LoVo (cell line): Measurements from ENCODE around the gene SYNPO2.
"Not testable (repeated sequence)": the region's sequence is repeated elsewhere in the genome, so short reads cannot be mapped to it uniquely, and the experiment has no call there.

Experiments
- DNase-seq: peaks from one replicate; pipeline ENCODE4 v3.0.0-alpha.2; 2016; ENCODE audit warnings: low spot score

SYNPO2 gene

DNA sequence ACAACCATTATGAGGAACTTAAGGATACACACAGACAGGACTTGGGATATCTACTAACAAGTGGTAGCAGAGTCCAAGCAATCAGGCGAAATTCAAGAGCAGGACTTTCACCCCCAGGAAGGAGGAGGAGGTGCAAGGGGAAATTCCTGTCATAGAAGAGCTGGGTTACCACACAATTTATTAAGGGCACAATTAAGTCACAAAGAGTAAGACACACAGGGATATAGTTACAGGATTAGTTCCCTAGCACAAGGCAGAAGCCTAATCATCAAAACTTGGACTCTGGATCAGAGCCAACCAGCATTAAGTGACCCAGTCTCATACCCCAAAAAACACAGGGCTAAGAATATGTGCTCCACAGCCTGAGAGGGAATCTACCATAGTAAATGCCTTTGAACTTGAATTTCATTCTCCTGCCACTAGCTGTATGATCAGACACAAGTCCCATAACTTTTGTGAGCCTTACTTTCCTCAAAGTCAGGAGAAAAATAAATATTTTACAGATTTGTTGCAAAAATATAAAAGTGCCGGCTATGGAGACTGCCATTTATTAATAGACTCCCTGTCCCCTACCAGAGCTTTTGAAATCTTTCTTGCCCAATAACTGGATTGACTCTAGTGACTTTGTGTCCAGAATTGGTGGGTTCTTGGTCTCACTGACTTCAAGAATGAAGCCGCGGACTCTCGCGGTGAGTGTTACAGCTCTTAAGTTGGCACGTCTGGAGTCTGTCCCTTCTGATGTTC is 87.0 kb downstream of the SYNPO2 start:
- DNase-seq, result no peak

DNA sequence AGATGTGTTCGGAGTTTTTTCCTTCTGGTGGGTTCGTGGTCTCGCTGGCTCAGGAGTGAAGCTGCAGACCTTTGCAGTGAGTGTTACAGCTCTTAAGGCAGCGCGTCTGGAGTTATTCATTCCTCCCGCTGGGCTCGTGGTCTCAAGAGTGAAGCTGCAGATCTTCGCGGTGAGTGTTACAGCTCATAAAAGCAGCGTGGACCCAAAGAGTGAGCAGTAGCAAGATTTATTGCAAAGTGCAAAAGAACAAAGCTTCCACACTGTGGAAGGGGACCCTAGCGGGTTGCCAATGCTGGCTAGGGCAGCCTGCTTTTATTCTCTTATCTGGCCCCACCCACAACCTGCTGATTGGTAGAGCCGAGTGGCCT is 87.5 kb downstream of the SYNPO2 start:
- DNase-seq, result not testable (repeated sequence)

DNA sequence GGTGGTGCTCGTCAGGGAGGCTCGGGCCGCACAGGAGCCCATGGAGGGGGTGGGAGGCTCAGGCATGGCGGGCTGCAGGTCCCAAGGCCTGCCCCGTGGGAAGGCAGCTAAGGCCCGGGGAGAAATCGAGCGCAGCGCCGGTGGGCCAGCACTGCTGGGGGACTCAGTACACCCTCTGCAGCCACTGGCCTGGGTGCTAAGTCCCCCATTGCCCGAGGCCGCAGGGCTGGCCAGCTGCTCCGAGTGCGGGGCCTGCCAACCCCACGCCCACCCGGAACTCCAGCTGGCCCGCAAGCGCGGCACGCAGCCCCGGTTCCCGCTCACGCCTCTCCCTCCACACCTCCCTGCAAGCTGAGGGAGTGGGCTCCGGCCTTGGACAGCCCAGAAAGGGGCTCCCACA is 88.4 kb downstream of the SYNPO2 start:
- DNase-seq, result not testable (repeated sequence)

DNA sequence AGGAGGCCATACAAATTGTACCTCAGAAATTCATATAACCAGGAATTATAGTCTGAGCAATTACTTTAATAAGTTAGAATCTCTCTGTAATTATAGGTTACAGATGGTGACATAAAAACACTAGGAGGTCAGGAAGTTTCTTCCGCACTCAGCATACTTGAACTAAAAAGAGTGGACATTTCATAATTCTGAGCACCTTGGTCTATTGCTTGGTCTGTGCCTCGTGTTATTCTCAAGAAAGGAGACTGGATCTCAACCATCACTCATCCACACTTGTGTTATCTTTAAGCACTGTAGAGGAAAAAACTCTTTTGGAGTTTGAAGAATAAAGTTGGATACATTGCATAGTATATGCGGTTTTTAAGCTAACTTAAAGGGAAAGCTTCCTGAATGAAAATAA is 91.1 kb downstream of the SYNPO2 start:
- DNase-seq, result no peak

DNA sequence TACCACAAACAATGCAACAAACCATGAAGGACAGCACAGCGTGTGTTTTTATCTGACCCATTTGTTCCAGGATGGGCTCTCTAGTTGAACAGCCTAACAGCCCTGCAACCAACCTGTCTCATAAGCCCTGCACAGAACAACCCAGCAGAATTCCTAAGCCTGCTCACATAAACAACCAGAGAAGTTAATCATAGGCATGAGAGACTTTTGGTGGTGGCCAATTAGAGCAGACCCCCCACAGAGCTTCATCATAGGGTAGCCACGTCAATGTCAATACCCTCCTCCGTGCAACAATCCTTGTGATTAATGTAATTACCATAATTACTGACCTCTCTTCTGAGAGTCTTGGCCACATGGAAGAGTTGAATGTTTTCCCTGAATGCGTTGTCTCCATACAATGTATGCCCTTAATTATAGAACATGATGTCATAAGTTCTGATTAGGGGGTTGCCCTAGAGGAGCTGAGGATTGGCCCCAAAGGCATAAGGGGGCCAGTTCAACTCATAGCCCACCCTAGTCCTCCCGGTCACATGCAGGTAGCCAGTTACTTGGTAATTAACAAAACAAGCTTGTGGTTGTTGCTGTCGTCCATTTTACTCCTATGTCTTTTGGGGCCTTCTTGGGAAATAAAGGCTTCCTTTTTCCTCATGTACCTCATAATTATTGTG is 92.7 kb downstream of the SYNPO2 start:
- DNase-seq, result no peak

DNA sequence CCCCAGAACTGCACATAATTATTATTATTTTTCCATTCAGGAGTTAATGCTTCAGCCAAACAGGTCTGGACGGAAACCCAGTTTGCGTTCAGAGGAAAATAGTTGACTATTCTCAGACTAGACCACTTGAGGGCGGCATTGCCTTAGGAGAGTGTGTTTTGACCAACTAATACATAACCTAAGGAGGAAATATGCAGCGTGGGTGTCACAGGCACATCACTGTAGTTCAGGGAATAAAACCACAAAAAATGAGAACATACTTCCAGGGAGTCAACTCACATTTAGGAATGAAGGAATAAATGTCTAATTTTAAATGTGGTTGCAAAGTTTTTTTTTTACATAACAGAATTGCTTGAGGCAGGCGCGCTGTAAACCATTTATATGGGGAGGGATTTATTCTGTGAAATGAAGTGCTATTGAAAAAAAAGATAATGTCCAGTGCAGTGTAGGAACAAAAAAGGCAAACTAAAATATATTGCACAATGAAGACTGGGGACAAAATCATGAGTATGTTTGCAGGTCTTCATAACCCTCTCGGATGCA is 93.3 kb downstream of the SYNPO2 start:
- DNase-seq, result peak; percentile 76

DNA sequence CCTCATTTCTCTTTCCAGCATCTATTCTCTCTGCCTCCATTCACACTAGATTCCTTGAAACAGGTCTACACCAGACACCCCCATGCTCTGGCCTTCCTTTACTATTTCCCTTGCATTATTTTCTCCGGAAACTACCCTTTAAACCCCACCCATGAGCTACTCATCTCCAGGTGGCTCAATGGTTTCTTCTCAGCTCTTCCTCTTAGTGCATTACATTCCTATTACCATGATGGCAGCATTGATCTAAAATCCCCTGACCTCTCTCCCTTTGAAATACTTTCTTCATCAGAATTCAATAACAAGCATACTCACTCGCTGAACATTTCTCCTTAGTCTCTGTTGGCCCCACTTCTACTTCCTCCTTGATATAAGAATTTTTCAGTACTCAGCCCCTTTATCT is 94.6 kb downstream of the SYNPO2 start:
- DNase-seq, result no peak

DNA sequence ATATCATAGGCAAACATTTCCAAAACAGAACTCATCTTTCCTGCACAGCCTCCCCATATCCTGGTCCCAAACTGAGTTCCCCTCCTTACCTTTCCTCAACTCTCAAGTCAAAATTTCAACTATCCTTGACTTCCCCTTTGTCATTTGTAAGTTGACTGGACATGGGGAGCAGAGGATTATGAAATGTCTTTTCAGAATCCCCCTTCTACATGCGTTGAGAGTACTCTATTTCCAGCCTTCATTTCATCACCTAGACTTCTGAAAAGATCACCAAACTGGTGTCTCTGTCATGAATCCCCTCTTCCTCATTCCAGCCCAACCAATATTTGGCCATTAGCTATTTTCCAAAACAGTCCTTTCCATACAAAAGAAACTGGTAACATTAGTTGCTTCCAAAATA is 95.2 kb downstream of the SYNPO2 start:
- DNase-seq, result no peak

DNA sequence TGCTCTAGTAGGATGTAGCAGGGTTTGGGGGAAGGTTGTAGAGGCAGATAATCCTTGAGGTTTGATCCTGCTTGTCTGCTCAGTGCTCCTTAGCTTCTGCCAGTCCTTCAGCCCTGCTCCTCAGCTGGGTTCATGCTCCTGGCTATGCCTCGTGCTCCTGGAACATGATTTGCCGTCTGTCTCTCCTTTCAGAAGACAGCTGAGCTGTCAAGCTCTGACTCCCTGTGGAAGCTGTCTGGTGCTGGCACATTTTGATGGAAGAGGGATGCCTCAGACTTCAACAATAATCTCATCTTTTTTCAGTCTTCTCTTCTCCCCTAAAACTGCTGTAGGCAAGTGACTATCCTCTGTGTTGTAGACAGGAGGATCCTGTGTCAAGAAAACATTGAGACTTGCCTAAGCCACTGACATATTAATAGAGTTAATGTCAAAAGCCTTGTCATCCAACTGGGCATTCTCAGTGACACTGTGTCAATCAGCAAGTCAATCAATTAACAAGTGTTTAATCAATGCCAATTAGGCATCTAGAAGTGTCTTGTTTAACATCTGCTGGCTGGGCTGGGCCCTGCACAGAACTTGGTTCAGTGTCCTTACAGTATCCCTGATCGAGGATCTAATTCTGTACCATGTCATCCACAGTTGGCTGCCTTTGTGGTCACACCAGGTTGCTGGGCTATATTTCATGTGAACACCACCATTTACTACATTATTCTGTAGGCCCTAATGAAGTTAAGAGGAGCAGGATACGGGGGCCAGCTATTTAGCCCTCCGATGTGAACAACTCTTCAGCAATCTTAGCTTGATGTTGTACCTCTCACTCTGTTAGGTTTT is 96.7 kb downstream of the SYNPO2 start:
- DNase-seq, result no peak

DNA sequence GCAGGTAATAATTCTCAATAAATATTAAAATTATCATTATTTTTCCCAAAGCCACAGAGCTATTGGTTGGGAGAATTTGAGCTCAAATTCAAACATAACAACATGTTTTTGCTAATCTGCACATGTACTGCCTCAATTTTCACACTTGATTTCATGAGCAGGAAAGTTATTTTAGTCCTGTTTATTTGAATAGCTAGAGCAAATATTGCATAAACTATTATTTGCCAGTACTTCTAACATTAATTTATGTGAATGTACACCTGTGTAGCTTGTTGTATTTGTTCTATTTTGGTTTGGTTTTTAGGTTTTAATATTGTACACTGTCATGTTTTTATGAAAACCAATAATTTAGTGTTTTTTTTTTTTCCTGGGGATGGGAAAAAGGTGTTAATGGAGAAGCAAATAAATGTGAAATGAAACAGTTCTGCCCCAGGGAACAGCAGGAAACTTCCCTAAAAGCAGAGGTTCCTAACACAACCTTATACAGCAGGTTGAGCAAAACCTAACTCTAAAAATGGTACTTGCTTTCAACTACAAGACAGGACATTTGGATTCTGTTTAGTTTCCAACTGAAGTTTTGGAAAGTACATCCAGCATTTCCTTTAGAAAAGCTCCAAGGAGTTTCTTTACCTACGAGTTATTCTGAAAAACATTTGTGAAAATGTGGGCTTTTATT is 99.4 kb downstream of the SYNPO2 start:
- no peak for DNase-seq

DNA sequence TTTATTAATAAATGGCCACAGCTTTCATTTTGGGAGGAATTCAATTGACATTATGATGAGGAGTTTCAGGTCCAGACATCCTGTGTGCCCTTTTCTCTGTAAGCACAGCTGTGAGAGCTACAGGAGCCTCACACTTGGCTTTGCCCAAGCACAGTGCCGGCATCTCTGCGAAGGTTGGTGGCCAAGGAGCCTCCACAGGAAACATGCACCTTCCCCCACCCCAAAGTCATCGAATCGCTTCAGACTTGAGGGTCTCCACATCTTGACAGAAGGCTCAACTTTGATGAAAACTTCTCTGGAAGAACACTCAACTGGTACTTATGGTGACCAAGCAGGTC is 100.0 kb downstream of the SYNPO2 start:
- DNase-seq, result no peak

DNA sequence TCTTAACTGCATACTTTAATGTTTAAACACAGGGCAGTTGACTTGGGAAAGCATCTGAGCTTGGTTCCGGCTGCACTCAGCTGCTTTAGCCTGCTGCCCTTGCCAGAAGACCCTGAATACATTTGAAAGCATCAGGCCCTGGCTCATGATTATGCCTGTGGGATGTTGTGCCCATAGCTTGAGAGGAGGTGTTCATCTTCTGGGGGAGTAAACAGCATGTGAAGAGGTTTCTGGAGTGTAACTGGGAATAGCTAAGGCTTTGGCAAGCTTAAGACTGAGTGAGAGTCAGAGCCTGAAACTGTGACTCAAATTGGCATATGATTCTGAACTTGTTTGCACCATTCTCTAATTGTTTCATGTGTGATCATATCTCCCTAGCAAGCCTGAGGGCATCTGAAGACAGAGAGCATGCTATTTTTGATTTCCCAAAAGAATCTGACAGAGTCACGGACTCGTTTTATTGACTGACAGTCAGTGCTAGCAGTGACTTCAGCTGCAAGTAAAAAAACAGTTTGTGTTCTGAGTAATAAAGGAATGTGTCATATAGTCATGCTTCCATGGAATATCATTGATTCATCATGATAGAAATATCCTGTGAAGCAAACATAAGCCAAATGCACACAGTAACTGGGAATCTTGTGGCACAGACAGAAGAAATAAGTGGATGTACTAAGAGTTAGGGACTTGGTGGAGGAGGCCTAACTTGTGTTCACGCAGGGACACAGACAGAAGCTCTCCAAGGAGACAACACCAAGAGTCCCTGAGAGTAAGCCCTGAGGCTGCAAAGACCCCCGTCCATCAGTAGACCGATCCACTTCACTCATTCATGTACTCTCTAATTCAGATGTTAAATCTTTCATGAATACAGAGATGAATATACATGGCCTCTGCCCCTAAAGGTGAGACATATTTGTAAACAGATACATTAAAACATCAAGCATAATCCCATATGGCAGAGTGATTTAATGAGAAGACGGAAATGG is 100.7 kb downstream of the SYNPO2 start:
- no peak for DNase-seq

DNA sequence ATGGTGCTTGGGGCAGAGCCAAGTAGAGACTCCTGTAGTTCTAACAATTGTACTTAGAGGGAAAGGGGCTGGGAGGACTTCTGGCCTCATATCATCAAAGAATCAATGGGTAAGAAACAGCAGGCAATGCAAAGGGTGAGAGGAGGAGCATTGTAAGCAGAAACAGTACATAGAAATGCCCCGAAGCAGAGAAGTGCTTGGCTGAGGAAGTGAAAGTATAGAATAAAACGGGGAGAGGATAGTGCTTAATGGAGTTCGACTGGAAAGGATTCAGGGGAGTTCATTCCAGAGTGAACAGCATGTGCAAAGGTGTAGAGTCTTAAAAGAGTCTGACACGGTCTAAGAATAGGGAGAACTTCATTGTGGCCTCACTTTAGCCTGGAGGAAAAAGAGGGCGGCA is 103.0 kb downstream of the SYNPO2 start:
- DNase-seq, result no peak

DNA sequence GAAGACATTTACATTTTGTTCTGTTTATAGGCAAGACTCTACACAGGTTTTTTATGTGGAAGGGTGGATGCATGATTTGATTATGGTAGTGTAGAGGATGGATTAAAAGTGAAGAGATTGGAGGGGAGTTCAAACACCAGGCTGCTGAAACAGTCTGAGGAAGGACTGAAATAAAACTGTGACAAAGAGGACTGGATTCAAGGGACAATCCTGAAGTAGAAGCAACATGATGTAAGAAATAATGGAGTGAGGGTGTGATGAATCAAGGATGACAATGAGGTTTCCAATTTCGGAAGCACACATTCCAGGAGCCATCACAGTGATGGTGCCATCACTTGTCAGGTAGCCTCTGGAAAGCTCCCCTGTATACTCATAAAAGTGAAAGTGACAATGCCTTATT is 103.5 kb downstream of the SYNPO2 start:
- no peak for DNase-seq

DNA sequence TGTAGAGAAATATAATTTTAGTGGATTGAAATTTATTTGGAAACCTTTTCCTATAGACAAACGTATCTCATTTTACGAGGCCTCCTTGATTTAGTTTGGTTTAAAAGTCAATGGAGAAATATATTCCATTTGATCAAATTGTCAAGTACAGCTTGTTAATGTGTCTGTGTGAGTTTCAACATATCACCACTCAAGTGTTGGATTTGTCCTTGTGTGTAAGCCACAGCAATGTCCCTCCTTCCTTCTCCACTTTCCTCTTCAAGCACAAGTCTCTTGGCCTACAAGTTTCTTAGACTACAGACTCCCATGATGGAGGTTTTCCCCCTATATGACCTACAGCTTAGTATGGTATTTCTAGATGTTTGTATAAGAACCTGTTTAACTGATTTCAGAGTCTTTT is 104.7 kb downstream of the SYNPO2 start:
- DNase-seq, result no peak

DNA sequence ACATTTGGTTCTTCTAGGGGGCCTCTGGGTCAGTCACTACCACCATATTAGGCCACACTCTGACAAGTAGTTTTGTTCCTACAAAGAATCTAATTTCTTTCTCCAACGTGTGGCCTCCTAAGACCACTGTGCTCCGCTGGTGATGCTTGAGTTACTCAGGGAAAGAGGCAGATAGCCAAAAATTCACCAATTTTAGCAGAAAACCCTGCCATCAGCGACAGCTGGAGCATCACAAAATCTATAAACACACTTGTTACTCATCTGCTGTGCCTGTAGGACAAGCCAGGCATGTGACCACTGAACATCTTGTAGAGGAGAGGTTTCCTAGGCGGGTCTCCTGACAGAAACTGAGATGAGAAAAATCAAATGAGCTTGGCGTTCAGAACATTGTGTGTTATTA is 105.4 kb downstream of the SYNPO2 start:
- no peak for DNase-seq

DNA sequence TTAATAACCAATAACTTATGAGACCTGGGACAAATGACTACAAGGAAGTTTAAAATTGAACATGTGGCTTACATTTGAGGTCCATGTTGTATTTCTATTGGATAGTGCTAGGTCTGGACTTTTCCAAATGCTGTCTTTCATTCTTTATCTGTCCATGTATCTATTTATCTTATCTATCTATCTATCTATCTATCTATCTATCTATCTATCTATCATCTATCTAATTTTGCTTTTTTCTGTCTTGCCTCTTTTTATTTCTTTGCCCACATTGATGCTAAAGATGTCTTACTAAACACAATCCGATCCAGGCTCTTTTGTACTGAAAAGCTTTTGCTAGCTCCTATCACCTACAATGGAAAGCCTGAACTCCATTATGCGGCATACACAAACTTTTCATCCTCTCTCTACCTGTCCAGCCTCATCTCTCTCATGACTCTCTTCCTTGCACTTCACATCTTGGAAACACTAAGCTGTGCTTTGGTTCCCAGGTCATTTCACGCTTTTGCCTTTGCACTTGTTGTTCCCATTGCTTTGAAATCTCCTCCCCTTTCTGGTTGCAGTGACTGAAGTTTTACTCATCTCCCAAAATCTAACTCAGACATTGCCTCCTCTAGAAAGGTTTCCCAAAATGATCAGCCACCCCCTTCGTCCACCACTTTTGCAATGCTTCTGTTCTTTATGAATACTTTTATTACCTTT is 107.2 kb downstream of the SYNPO2 start:
- DNase-seq, result no peak

DNA sequence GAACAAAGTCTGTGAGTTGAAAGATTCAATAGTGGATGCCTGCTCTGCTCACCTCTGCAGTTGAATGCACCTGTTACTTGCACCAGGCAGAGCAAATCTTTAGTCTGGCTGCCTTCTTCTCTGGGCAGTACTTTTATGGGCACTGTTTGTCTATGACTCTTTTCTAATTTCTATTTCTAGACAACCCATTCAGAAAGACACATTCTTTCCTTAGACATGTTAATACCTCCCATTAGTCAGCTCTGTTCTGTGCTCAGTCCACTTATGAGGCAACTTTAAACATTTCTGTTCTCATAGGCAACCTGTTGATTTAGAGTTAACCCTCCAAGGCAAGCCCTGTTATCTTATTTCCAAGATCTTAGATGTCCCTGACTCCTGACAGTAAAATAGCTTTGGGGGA is 108.9 kb downstream of the SYNPO2 start:
- no peak for DNase-seq

DNA sequence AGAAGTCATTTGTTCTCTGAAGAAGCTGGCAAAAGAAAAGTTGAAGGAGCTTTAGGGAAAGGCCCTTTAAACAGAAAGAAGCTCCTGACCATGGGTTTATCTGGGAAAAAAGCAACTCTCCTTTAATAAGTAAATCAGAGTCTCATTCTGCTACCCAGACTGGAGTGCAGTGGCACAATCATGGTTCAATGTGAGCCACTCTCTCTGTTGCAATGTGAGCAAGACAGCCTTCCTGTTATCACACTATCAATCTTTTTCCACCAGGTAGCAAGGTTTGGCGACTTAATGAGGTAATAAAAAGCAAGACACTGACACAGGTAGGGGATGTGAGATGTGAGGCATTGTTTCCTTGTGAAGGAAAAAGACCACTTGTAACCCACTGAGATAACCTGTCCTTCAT is 111.3 kb downstream of the SYNPO2 start:
- no peak for DNase-seq

DNA sequence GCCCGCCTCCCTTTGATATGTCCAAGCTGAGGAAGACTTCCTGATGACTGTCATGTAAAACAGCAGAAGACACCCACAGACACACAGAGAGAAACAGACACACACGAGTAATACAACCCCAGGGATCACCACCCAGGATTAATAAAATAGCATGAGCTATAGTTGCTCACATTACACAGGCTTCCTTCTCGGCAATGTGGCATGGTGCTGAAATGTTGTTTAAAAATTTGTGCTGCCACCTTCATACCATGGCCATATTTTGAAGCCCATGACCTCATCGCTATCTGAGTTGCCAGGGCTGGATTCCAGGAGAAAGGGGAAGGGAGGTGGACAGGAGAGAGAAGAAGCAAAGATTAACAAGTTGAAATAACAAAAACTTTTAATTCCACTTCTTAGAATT is 111.7 kb downstream of the SYNPO2 start:
- DNase-seq, result no peak

DNA sequence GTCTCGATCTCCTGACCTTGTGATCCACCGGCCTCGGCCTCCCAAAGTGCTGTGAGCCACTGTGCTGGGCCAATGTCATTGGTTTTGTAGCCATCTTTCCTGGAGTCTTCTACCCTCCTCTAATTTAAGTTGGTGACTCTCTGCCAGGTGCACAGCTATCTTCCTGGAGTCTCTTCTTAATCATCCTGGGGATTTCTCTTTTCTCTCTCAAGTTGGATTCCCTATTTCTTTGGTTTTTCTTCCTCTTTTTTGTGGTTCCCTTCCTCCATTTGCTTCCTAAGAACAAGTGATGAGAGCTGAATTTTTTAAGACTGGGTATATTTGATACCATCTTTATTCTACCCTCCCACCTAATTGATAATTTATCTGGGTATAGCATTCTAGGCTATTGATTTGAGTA is 113.8 kb downstream of the SYNPO2 start:
- DNase-seq, result no peak
